GM12875 (cell line): ENCODE results near the gene TNKS2.
"Not testable (repeated sequence)": the region's sequence is repeated elsewhere in the genome, so short reads cannot be mapped to it uniquely, and the experiment has no call there.

ENCODE experiments used
- H3K4me3 ChIP-seq: one replicate; pipeline ENCODE4 v1.5.1; 2011; ENCODE audit warnings: low read depth, low read length, control low read depth
- CTCF ChIP-seq: IDR thresholded peaks from 2 replicates; pipeline ENCODE4 v1.5.1; 2011; ENCODE audit warnings: low read depth, mild to moderate bottlenecking, control low read depth, inconsistent platforms, low read length, moderate library complexity, borderline replicate concordance; ENCODE audit not compliant: insufficient read depth

The TNKS2 gene

GRCh38 chr10:91797874-91798648 is at the start of gene TNKS2:
TSS of gene TNKS2 (plus strand) at chr10:91798426. CDS start at chr10:91798691, 265 bp downstream.
- peak within 1 kb of the TSS; percentile 81 for H3K4me3 ChIP-seq
- TF ChIP-seq CTCF: no peak

GRCh38 chr10:91749592-91749991 is 48.6 kb upstream of the TNKS2 start:
- not testable (repeated sequence) for H3K4me3 ChIP-seq

DNA sequence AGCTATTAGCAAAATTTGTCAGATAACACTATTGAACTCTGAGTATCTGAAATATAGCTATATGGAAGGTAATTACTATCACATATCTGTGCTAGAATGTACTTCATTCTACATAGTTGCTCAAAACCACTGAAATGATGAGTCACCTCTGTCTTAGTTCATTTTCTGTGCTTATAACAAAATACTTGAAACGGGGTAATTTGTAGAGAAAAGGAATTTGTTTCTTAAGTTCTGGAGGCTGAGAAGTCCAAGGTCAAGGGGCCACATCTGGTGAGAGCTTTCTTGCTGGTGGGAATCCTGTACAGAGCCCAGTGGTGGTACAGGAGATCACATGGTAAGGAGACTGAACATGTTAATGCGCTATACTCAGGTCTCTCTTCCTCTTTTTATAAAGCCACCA is 41.9 kb upstream of the TNKS2 start:
- no peak overlapping the region for H3K4me3 ChIP-seq
- no peak for TF ChIP-seq CTCF

GRCh38 chr10:91758303-91759146 is 39.7 kb upstream of the TNKS2 start:
- peak; percentile 2; the same call in 1 of the 2 replicates for TF ChIP-seq CTCF
- H3K4me3 ChIP-seq: no peak overlapping the region

DNA sequence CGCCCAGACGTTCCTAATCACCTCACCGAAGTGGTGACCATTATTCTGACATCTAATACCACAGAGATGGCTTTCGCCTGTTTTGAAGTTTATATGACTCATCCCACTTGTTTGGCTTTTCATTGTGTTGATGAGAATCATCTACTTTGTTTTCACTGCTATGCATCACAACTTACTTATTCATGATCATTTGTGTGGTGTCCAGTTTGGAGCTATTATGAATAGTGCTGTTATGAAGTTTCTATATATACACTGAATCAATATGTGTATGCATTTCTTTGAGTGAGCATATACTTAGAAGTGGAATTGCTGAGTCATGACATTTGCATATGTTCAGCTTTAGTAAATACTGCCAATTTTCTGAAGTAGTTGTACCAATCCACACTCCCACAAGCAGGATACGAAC is 38.6 kb upstream of the TNKS2 start:
- TF ChIP-seq CTCF: no peak
- no peak overlapping the region for H3K4me3 ChIP-seq

DNA sequence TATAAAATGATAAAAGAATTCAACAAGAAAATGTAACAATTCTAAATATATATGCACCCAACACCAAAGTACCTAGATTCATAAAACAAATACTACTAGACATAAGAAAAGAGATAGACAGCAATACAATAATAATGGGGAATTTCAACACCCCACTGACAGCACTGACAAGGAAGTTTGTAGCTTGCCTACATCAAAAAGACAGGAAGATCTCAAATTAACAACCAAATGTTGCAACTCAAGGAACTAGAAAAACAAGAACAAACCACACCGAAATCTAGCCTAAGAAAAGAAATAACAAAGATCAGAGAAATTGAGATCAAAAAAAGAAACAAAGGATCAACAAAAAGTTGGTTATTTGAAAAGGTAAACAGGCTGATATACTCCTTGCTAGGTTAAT is 36.5 kb upstream of the TNKS2 start:
- no peak for TF ChIP-seq CTCF
- H3K4me3 ChIP-seq: no peak overlapping the region

DNA sequence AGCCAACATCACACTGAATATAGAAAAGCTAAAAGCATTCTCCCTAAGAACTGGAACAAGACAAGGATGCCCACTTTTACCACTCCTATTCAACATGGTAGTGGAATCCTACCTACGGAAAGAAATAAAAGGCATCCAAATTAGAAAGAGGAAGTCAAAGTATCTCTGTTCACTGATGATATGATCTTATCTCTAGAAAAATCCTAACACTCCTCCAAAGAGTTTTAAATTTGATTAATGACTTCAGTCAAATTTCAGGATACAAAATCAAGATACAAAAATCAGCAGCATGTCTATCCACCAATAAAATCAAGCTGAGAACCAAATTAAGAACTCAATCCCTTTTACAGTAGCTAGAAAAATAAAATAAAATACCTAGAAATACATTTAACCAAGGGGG is 35.3 kb upstream of the TNKS2 start:
- TF ChIP-seq CTCF: no peak

More for the DNA sequence above, 35.3 kb upstream of the TNKS2 start:
- H3K4me3 ChIP-seq: no peak overlapping the region
